HG02642 (cell line): ENCODE data around the gene ACER2.

ENCODE experiments used
- ATAC-seq: cut with Tn5 transposase; IDR thresholded peaks from one replicate; pipeline ENCODE4 v1.9.1; 2021; ENCODE audit warnings: mild to moderate bottlenecking; ENCODE audit not compliant: unreplicated experiment, poor library complexity

ACER2 gene

DNA sequence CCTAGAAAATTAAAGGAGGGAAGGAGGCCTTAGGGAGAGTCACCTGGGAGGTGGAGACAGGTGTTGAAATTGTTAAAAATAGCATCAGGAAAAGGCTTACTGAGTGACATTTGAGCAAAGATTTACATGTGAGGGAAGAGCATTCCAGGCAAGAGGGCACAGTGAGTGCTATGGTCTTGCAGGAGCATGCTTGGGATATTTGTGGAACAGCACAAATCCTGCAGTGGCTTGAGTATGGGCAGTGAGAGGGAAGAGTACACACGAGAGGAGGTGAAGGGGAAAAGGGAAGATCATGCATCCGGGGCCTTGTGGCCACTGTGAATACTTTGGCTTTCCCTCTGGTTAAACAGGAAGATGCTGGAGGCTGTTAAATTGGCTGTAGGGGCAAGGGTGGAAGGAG lies 36.6 kb downstream of the ACER2 start:
- no peak for ATAC-seq

DNA sequence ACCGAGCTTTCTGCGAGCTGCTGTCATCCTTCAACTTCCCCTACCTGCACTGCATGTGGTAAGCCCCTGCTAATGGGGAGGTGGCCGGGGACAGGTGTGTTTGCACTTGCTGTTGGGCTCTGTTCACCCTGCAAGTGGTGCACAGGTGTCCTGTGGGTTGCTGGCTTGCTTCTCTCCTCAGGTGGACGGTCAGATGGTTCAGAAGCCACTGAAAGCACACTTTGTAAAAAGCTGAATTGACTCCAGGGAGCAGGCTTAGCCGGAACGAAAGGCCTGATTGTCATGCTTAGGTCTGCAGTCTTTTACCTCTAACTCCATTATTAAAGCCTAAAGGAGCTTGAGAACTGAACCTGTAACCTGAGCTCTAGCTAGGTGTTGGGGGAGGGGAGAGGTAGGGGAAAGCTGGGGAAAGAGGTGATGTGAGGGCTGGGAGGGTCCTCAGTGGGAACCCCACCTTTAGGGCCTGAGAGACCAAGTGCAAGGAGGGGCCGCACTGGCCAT lies 37.6 kb downstream of the ACER2 start:
- ATAC-seq = no peak

DNA sequence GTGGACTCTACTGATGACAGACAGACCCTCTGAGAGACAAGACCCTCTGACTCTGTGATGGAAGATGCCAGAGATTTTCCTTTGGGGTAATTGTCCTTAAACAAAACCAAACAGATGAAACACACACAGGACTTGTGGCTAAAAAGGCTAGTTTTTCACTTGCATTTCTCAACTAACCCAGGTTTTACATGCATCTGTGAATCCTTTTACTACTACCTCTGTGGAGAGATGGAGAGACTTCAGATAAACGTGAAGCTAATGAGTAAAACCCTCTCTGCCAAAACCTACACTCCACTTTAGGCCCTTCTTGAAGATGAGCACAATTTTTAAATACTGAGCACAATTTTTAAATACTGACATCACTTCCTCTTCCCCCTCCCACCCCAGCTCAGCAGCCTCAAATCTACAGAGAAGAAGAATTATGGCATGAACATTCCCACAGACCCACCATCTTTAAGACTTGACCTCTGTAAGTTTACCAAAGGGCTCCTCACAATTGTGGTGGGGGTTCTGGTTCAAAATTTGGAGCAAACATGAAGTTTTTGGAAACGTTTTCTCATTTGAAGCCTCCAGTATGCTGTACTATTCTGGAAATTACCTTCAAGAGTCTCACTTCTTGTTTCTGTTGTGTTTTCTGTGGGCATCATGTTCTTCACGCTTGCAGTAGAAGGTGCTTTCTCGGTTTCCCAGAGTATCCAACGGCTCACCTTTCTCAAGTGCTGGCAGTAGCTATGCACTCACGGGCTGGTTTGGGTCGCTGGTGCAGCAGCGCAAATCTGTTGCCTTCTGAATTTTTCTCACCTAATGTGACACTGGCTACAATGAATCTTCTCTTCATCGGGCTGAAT lies 42.7 kb downstream of the ACER2 start:
- peak; percentile 90 for ATAC-seq

DNA sequence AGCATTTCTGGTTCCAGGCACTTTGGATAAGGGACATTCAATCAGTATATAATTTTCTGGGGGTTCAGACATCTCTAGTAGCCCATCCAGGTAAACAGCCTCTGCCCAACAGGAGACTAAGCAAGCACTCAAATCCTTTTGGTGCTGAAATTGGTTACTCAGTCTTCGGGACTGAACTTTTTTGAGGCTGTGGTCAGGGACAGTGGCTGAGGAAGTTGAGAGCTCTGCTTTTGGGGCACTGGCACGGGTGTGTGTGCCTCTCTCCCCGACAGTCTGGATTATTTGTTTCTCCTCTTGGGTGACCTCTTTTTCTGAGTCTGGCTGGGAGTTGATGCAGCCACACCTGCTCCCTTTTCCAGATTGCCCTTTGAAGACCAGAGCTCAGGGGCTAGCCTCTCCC lies 47.6 kb downstream of the ACER2 start:
- ATAC-seq = no peak

DNA sequence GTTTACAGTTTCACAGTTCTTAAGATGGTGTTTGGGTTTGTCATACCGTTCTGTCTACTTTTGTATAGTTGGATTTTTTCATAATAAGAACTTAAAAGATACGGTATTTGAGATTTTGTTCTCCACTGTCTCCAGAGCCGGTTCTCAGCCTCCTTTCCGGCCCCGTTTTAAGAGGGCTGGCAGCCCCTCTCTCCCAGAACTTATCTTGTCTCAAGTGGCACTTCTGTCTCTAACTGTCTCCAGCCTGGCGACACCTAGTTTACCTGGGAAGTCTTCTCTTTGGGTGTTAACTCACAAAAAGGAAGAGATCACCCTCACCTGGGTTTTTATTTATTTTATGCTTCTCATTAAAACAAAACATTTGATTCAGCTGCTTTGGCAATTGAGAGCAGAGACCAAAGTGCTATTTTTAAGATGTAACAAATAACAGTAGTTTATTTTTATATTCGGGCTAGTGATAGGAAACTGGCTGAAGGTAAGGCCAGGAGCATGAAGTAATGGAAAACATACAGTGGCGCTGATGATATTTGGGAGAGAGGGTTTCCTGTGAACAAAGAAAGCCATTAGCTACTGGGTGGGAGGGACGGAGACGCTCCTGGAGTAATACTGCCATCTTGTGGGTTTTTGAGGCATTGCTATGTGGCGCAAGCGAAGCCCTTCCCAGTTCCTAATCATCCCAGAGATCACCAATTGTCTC lies 48.3 kb downstream of the ACER2 start:
- peak; percentile 88 for ATAC-seq

DNA sequence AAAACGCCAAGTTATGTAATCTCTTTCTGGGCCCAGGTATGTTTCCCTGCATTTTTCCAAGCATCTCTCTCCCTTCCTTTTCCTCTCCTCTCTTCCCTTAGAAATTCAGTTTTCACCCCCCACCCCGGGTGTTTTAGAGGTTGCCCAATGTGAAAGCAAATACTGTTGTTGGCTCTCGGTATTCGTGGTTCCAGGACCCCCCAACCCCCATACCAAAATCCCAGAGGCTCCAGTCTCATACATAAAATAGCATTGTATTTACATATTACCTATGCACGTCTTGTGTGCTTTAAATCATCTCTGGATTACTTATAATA lies 48.8 kb downstream of the ACER2 start:
- peak; percentile 21 for ATAC-seq

DNA sequence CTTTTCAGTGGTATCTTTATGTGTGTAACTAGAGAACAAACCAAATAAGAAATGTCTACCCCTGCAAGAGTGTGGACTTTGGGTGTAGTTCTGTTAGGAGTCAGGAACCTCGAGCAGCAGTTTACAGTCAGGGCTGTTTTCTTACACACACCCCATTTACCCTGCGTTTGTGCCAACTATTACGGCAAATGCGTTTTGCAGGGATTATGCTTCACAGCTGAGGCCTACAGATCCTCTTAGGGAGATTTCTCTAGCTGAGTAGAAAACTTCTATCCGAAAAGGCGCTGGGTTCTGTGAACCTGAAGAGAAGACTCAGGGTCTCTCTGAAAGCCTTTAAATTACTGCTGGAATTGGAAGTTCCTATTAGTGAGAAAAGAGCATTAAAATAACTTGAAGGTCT lies 51.4 kb downstream of the ACER2 start:
- no peak for ATAC-seq

DNA sequence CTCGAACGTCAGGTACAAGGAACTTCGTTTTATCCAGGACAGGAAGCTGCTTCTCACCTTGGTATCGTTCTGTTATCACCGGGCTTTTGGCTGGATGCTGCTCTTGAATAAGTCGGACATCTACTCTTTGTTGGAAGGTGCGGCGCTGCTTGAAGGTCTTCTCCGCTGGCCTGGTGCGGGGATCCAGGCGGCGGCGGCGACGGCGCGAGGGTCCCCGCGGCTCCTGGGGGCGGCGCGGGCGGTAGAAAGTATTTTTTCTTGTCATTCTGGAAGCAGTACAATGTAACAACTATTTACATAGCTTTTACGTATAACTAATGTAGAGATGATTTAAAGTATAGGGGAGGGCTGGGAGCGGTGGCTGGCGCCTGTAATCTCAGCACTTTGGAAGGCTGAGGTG lies 52.3 kb downstream of the ACER2 start:
- ATAC-seq = no peak

DNA sequence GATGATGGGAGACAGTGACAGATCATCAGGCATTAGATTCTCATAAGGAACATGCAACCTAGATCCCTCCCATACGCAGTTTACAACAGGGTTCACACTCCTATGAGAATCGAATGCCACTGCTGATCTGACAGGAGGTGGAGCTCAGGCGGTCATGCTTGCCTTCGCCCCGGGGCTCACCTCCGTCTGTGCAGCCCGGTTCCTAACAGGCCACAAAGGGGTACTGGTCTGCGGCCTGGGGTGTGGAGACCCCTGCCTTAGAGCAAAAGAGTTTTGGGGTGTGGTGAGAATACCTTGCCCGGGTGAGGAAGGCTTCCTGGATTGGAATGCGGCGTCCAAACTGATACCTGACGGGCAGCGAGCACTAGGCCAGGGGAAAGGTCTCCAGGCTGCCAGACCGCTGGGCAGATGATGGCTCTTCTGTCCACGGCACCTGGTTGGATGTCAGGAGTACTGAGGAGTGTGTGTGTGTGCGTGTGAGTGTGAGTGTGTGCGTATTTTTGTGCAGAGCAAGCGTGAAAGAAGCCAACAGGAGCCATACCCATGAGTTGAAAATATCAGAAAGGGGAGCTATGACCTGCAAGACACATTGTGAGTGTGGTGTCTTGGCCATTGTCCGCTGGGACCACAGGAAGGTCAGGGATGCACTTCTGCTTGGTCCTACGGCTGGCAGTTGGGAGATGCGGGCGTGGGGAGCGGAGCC lies 55.4 kb downstream of the ACER2 start:
- no peak for ATAC-seq

DNA sequence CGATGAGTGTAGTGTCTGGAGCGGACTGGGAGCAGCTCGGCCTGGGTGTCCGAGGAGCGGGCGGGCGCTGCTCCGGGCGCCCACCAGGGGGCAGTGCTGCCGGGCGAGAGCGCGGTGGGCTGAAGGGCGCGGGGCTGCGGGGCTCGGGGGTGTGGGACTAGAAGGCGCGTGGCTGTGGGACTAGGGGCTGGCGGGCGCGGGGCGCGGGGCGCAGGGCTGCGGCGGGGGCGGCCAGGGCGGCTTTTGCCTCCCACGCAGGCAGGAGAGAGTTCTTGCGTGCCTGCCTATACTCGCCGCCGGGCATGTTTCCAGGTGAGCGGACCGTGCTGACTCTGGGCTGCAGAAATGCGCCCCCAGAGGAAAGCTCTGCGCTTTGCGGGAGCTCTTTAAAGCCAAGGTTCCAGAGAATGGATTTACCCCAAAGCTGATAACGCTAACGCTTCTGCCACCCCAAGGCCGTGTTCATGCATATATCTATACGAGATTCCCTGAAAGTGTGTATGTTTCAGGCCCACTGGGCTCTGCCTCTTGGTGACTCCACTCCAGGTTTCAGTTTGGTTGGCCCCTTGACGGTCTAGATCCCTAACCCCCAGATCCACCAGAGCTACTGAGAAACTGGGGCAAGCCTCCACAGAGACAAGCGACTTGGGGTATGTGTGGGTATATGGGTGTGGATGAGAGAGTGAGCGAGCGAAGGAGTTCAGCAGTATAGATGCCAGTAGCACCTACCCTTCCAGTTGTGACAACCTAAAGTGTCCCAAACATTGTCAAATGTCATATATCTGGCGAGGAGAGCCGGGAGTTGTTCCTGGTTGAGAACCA lies 56.2 kb downstream of the ACER2 start:
- ATAC-seq = peak; percentile 96

DNA sequence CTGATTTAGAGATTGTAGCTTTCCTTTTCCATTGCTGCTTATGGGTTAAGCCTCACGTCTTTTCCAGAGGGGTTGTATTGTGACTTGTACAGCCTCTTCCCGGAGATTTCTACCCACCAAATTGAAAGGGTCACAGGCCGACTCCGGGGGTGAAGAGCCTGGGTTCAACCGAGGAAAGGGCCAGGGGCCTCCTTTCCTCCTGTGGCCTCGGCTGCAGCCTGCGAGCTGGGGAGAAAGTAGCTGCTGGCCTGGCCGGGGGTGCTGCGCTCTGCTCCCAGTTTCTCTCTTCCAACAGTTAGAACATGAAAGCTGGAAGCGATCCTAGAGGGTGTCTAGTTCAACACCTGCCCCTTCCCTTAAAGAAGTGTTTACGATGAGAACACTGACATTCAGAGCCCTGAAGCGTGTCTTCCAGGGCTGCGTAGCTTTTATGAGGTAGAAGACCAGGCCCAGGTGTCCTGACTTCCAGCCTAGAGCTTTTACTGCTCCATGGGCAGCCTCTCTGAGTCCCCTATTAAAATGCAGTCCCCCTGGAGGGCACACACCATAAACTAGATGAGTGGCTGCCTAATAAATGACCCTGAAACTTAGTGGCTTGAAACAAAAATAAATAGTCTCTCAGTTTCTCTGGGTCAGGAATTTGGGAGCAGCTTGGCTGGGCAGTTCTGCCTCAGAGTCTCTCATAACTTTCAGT lies 56.9 kb downstream of the ACER2 start:
- no peak for ATAC-seq

DNA sequence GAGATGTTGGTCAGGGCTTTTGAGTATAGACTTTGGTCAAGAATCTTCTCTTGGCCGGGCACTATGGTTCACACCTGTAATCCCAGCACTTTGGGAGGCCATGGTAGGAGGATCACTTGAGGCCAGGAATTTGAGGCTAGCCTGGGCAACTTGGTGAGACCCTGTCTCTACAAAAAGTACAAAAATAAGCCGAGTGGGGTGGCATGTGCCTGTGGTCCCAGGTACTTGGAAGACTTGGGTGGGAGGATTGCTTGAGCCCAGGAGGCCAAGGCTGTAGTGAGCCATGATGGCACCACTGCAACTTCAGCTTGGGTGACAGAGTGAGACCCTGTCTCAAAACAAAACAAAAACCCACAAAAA lies 57.5 kb downstream of the ACER2 start:
- ATAC-seq = no peak

DNA sequence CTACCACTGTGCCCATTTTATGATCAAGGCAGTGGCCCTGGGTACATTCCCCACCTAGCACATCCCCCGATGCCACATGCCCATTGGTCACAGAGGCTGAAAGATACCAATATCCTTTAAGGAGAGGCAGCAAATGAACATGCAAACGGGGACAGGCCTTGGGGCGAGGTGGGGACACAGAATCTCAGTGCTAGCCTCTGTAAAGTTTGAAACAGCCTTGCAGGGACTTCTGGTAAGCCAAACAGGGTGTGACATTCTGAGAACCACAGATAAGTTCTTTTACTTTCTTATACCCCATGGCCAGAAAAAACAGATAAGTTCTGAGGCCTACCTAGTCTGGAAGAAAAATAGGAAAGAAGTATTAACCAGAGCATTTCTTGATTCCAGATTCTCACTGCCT lies 60.5 kb downstream of the ACER2 start:
- ATAC-seq = no peak

DNA sequence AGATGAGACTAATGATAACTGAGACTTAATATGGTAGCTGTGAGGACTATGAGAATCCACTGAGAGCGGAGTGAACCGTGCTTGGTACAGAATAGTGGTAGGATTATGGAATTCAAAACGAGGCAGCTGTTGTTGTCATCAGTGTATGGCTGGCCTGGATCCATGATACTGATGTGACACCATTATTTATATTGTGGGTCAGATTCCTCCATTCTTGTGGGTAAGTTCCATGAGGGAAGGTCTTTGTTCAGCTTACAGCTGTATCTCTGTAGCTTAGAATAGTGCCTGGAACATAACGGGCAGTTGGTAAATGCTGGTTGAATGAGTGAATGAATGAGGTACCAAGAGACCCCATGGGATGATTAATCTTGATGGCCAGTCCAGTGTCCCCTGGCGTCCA lies 61.8 kb downstream of the ACER2 start:
- ATAC-seq = no peak

DNA sequence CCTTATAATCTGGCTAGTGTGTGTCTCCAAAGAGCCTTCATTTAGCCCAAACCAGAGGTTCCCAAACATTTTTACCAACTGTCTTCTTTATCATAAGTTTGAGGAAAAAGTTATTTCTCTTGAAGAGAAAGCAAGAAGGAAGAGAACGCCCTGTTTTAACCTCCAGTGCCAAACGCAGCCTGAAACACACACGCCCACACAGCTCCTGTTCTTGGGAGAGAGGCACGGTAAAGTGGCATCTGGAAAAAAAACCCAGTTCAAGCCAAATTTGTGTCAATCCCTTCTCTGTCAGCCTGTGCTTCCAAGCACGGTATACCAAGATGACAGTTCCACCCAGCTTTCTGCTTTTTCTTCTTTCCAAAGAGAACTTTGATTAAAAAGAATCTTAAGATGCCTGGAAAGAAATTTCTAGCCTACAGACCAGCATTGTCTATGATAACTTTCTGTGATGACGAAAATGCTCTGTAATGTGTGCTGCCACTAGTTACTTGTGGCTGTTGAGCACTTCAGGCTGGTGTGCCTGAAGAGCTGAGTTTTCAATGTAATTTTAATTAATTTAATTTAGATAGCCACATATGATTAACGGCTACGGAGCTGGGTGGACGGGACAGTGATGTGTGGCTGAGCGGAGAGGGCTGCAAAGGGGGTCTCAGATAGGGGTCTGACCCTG lies 62.3 kb downstream of the ACER2 start:
- no peak for ATAC-seq

DNA sequence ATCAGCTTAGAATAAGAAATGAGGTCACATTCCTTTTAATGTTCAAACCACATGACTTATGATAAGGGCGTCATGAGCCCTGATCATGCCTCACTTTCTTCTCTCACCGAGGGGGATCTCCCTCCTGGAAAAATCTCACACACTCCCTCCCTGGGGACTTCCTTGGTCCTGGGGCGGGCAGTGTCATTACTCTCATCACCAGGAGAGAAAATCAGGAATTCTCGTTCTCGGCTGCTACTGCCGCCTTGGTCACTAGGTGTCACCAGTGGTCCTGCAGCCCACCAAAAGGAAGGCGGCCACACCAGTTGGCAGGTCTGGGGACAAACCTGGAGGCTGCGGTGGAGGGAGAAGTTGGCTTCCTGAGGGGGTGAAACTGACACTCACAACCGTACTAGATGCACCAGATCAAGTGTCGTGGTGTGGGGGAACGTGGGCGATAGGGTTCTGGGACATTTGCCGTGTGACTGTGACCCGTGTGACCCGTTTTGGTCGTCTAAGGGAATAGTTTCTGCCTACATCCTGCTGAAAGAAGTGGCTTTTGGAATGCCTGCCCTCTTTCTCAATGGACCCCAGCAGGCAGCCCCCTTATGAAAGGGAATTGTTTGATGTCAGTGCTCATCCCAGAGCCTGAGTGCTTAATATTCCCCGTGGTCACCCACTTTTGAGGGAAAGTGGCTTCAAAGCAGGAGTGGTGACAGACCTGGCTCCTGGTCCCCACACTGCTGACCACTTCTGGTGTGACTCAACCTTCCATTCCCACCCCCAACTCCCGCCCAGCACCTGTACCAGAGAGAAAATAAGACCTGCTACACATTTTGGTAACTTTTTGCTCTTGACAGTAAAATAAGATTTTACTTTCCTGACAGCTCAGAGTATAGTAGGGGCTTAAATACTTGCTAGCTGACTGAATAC lies 63.2 kb downstream of the ACER2 start:
- ATAC-seq = peak; percentile 92

DNA sequence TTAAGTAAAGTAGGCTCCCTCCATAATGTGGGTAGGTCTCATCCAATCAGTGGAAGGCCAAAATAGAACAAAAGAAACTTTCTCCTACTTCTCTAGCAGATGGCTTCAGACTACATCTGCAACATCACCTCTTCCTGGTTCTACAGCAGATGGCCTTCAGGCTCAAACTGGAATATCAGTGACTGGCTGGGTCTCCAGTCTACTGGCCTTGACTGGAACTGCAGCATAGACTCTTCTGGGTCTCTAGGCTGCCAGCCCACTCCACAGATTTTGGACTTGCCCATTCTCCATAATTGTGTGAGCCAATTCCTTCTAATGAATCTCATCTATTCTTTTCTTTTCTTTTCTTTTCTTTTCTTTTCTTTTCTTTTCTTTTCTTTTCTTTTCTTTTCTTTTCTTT lies 64.8 kb downstream of the ACER2 start:
- ATAC-seq = no peak

DNA sequence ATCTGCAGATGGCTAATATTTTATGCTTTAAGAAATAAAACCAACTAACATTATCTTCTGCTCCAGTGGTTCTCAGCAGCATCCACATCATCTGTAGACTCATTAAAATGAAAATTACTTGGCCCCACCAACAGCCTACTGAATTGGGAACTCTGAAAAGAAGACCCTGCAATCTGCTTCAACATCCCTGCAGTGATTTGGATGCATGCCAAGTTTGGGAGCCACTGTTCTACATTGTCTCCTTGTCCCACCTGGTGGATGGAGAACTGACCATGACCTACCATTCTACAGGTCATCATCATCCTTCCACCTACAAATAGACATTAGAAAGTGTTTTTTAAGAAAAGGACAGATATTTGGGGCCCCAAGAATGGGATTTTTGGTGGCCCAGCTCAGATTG lies 71.1 kb downstream of the ACER2 start:
- no peak for ATAC-seq
